Neuronal stem cell (in vitro differentiated cells): ENCODE data around the gene MEGF6.

ENCODE experiments used
- DNase-seq: peaks from one replicate; pipeline ENCODE4 v3.0.0-alpha.2; 2013; ENCODE audit warnings: low spot score
- H2AFZ ChIP-seq: one replicate; pipeline ENCODE4 v1.6.1; 2013; ENCODE audit warnings: mild to moderate bottlenecking, low read length, inconsistent platforms
- H2AK5ac ChIP-seq: 2 replicates; pipeline ENCODE4 v1.6.1; 2013; ENCODE audit warnings: low read depth, mild to moderate bottlenecking, inconsistent platforms, low read length, moderate library complexity, mixed read lengths
- H2BK120ac ChIP-seq: 2 replicates; pipeline ENCODE4 v1.6.1; 2013; ENCODE audit warnings: low read depth, mild to moderate bottlenecking, inconsistent platforms, low read length, moderate library complexity, mixed read lengths
- H2BK12ac ChIP-seq: one replicate; pipeline ENCODE4 v1.6.1; 2013; ENCODE audit warnings: low read length, inconsistent platforms
- H2BK15ac ChIP-seq: 2 replicates; pipeline ENCODE4 v1.6.1; 2013; ENCODE audit warnings: mild to moderate bottlenecking, low read length, inconsistent platforms, mixed read lengths
- H2BK5ac ChIP-seq: one replicate; pipeline ENCODE4 v1.6.1; 2013; ENCODE audit warnings: inconsistent platforms, mild to moderate bottlenecking, low read length, moderate library complexity
- H3K14ac ChIP-seq: one replicate; pipeline ENCODE4 v1.6.1; 2013; ENCODE audit warnings: low read length, inconsistent platforms
- H3K18ac ChIP-seq: 2 replicates; pipeline ENCODE4 v1.6.1; 2013; ENCODE audit warnings: low read length, inconsistent platforms
- H3K23ac ChIP-seq: 2 replicates; pipeline ENCODE4 v1.6.1; 2013; ENCODE audit warnings: low read depth, mild to moderate bottlenecking, mixed read lengths, low read length, inconsistent platforms; ENCODE audit not compliant: poor library complexity
- H3K27ac ChIP-seq: replicated peaks from 3 replicates; pipeline ENCODE4 v1.5.1; 2013; ENCODE audit warnings: low read length, inconsistent platforms
- H3K27me3 ChIP-seq, 3 experiments: 2 replicates each; pipeline ENCODE4 v1.6.1; 2013; ENCODE audit warnings: low read length in 3 of 3, mild to moderate bottlenecking in 2 of 3, inconsistent platforms in 1 of 3, low read depth in 1 of 3, mixed read lengths in 1 of 3, moderate library complexity in 1 of 3; ENCODE audit not compliant: control insufficient read depth in 3 of 3, insufficient read depth in 3 of 3
- H3K36me3 ChIP-seq, 2 donors: replicated peaks in 1 of 2; 2 replicates each; pipeline ENCODE4 v1.6.1; 2013; ENCODE audit warnings: low read length in 2 of 2; ENCODE audit not compliant: control insufficient read depth in 2 of 2, insufficient read depth in 2 of 2
- H3K4ac ChIP-seq: 2 replicates; pipeline ENCODE4 v1.6.1; 2013; ENCODE audit warnings: inconsistent platforms, mild to moderate bottlenecking, low read length, moderate library complexity
- H3K4me1 ChIP-seq, 2 donors: 1 replicate in 1 of 2; 2 replicates in 1 of 2; pipeline ENCODE4 v1.6.1; 2013; ENCODE audit warnings: low read length in 2 of 2, low read depth in 1 of 2; ENCODE audit not compliant: control insufficient read depth in 2 of 2, insufficient read depth in 1 of 2
- H3K4me2 ChIP-seq: one replicate; pipeline ENCODE4 v1.6.1; 2013; ENCODE audit warnings: mild to moderate bottlenecking, low read length, inconsistent platforms; ENCODE audit not compliant: insufficient read depth, poor library complexity, severe bottlenecking
- H3K4me3 ChIP-seq, 2 donors: 2 replicates each; pipeline ENCODE4 v1.5.1; 2013; ENCODE audit warnings: low read length in 2 of 2, mild to moderate bottlenecking in 2 of 2, inconsistent platforms in 1 of 2, moderate library complexity in 1 of 2
- H3K79me1 ChIP-seq: one replicate; pipeline ENCODE4 v1.6.1; 2013; ENCODE audit warnings: low read depth, mild to moderate bottlenecking, inconsistent platforms, low read length, moderate library complexity
- H3K9ac ChIP-seq: one replicate; pipeline ENCODE4 v1.6.1; 2013; ENCODE audit warnings: mild to moderate bottlenecking, low read depth, low read length, inconsistent platforms; ENCODE audit not compliant: poor library complexity
- H3K9me3 ChIP-seq, 2 donors: replicated peaks in 1 of 2; 2 replicates each; pipeline versions ENCODE3 to v1.6.1; 2013; ENCODE audit warnings: low read length in 2 of 2, mild to moderate bottlenecking in 2 of 2, inconsistent platforms in 1 of 2, low read depth in 1 of 2, mixed read lengths in 1 of 2, moderate library complexity in 1 of 2; ENCODE audit not compliant: control insufficient read depth in 2 of 2, insufficient read depth in 1 of 2
- H4K8ac ChIP-seq: one replicate; pipeline ENCODE4 v1.6.1; 2013; ENCODE audit warnings: low read depth, mild to moderate bottlenecking, inconsistent platforms, low read length, moderate library complexity
- H4K91ac ChIP-seq: one replicate; pipeline ENCODE4 v1.6.1; 2013; ENCODE audit warnings: low read length, low read depth, mild to moderate bottlenecking, inconsistent platforms; ENCODE audit not compliant: poor library complexity
- WGBS, 2 donors: extraction: QIAGEN DNeasy Blood & Tissue Kit; methylation state at CpG; one replicate each; pipeline ENCODE4 v1.1.7; 2013; ENCODE audit warnings: missing lambda C conversion rate in 2 of 2, mixed read lengths in 1 of 2; ENCODE audit not compliant: insufficient read length in 2 of 2, insufficient replicate concordance in 1 of 2; ENCODE audit errors: extremely low coverage in 2 of 2; 5-methylcytosine and 5-hydroxymethylcytosine counted together

MEGF6 gene

DNA sequence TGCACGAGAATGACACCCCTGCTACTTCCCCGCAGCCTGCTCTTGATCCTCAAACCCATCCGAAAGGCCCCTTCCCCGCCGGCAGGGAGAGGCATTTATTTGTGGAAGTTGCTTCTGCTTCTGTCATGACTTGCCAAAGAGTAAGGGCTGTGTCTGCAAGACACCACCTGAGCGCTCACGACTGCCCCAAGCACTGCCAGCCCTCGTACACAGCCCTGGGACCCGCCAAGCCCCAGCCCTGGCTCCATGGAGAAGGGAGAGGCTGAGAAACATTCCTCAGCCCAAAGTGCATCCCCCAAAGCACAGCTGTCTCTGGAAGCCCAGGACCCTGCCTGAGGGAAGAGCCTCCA is 7.2 kb upstream of the MEGF6 start:
- Histone ChIP-seq H2BK5ac (peak overlapping the region; percentile 84), H4K8ac (no peak overlapping the region), H2AK5ac (peak overlapping the region; percentile 95), H4K91ac (no peak overlapping the region), H3K9me3 (peaks cover 0 to 2% of the 10 kb centered on the region in 2 donors), H3K23ac (peak overlapping the region; percentile 18), H3K4me1 (peaks cover 14 to 25% of the 10 kb centered on the region in 2 donors), H3K4me2 (no peak overlapping the region), H2BK15ac (peak overlapping the region; percentile 37), H2BK12ac (peak overlapping the region; percentile 2), H3K4me3 (no peak overlapping the region), H3K18ac (peak overlapping the region; percentile 25), H3K36me3 (peaks cover 0 to 1% of the 10 kb centered on the region in 2 donors), H3K4ac (no peak overlapping the region), H3K27me3 (peaks cover 0 to 37% (median 0%) of the 10 kb centered on the region in 3 experiments), H3K14ac (no peak overlapping the region), H3K27ac (no peak overlapping the region), H2BK120ac (no peak overlapping the region), H3K9ac (peak overlapping the region; percentile 55), H3K79me1 (no peaks in the 10 kb centered on the region), H2AFZ (no peak overlapping the region)
- DNase-seq = no peak
- no CpG with 5 or more reads among the region's 9 CpGs for WGBS, 2 donors

DNA sequence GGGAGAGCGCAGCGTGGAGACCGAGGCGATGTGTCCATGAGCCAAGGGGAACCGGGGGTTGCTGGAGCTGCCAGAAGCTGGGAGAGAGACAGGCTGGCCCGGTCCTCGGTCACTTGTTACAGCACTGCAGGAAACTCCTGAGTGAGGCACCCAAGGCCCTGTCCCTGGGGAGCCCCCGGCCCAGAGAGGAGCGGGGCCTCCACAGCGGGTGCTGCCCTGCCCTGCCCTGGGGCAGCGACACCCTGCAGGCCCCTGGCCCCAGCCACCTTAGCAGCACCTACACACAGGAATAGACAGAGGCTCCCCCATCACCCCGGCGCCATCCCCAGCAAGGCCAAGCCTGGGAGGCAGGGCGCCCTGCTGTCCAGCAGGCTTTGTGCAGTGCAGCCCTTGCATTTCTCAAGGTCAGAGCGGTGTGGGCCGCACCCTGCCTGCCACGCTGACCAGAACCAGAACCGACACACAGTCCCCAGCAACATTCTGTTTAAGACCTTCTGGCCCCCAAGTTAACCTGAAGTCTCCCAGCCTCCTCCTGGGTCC is 6.6 kb upstream of the MEGF6 start:
- H3K18ac ChIP-seq = peak overlapping the region; percentile 61
- H2BK15ac ChIP-seq = peak overlapping the region; percentile 37
- no peak overlapping the region for H3K4me3 ChIP-seq
- no peak overlapping the region for H3K27ac ChIP-seq
- DNase-seq = no peak
- H3K36me3 ChIP-seq = peaks cover 0 to 1% of the 10 kb centered on the region in 2 donors
- H2BK120ac ChIP-seq = no peak overlapping the region
- H3K23ac ChIP-seq = peak overlapping the region; percentile 12
- H4K91ac ChIP-seq = peak overlapping the region; percentile 16
- H2BK5ac ChIP-seq = peak overlapping the region; percentile 84
- no peak overlapping the region for H4K8ac ChIP-seq
- H2AK5ac ChIP-seq = peak overlapping the region; percentile 95
- no peaks in the 10 kb centered on the region for H3K79me1 ChIP-seq
- peak overlapping the region; percentile 43 for H3K4ac ChIP-seq
- no CpG with 5 or more reads among the region's 18 CpGs for WGBS, 2 donors
- no peak overlapping the region for H3K4me2 ChIP-seq
- peaks cover 0 to 43% (median 0%) of the 10 kb centered on the region in 3 experiments for H3K27me3 ChIP-seq
- H3K9ac ChIP-seq = no peak overlapping the region
- H3K14ac ChIP-seq = peak overlapping the region; percentile 72
- H2AFZ ChIP-seq = no peak overlapping the region
- peaks cover 19 to 32% of the 10 kb centered on the region in 2 donors for H3K4me1 ChIP-seq
- peak overlapping the region; percentile 42 for H2BK12ac ChIP-seq
- H3K9me3 ChIP-seq = peaks cover 0 to 2% of the 10 kb centered on the region in 2 donors

DNA sequence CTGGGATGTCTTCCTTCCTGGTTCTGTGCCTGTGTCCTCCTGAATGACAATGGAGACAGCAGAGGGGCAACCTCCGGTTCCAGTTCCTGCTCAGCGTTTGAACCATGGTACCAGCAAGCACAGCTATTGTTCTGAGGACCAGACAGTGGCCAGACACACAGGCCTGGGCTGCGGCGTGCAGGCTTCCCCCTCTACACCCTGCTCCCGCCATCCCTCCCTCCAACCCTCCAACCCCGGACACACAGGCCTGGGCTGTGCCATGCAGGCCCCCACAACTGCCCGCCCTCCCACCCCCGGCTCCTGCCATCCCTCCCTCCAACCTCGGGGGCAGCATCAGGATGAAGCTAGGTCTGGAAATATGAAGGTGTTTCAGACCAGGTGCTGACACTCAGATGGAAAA is 5.6 kb upstream of the MEGF6 start:
- Histone ChIP-seq H3K4me3 (no peak overlapping the region), H3K27ac (no peak overlapping the region), H3K4me1 (peaks cover 25 to 39% of the 10 kb centered on the region in 2 donors), H2BK120ac (no peak overlapping the region), H2BK15ac (no peak overlapping the region), H2AK5ac (no peak overlapping the region), H3K23ac (no peak overlapping the region), H3K9ac (no peak overlapping the region), H3K14ac (no peak overlapping the region), H4K91ac (no peak overlapping the region), H3K9me3 (no peaks in the 10 kb centered on the region), H2BK5ac (no peak overlapping the region), H3K18ac (no peak overlapping the region), H3K4me2 (no peak overlapping the region), H3K4ac (no peak overlapping the region), H3K36me3 (no peaks in the 10 kb centered on the region), H3K27me3 (peaks cover 0 to 53% (median 10%) of the 10 kb centered on the region in 3 experiments), H2BK12ac (no peak overlapping the region), H3K79me1 (no peaks in the 10 kb centered on the region), H2AFZ (no peak overlapping the region), H4K8ac (no peak overlapping the region)
- no CpG with 5 or more reads among the region's 9 CpGs for WGBS, 2 donors
- no peak for DNase-seq

DNA sequence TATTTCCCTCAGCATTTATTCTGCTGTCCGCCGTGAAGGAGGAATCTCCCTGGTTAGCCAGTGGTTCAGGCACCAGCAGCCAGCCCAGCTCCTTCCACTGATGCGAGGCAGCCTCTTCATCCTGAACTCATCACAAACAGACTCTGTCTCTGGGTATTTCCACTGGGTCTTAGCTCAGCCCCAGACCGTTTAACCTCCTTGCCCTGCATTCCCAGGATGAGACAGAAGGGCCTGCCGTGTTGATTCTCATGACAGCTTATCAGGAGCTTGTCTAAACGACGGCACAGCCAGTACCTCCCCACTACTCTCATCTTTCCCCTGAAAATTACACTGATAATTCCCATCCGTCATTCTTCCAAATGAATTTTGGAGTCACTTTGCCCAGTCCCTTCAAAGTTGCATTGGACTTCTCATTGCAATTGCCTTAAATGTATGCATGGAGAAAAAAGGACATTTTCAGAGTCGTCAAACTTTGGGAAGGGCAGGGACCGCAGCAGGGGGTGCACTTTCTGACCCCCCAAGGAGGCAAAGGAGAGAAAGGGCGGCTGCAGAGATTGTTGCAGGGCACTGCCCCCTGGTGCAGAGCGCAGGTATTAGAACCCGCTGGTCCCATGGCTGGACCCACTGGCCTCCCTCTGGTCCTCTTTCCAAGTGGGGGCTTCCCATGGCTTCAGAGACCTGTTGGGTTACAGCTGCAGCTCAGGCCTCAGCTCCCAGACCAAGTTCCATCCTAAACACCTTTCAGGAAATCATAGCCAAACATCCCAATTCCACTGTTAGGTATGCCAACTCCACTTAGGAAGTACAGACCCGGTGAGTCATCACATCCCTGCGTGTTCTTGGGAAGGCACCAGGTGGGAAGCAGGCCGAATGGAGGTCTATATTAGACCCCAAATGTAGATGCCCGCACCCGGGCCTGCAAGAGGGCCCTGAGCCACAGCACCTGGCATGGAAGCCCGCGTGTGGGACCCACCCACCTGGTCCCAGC is 3.7 kb upstream of the MEGF6 start:
- H3K4me2 ChIP-seq = no peak overlapping the region
- H3K18ac ChIP-seq = no peak overlapping the region
- no peak overlapping the region for H3K27ac ChIP-seq
- H3K23ac ChIP-seq = no peak overlapping the region
- no peak overlapping the region for H3K14ac ChIP-seq
- H3K27me3 ChIP-seq = peaks cover 0 to 53% (median 12%) of the 10 kb centered on the region in 3 experiments
- no peak overlapping the region for H4K91ac ChIP-seq
- peaks cover 2% of the 10 kb centered on the region for H3K79me1 ChIP-seq
- no peak overlapping the region for H2BK5ac ChIP-seq
- H2BK120ac ChIP-seq = no peak overlapping the region
- no peak overlapping the region for H3K4ac ChIP-seq
- no peak overlapping the region for H4K8ac ChIP-seq
- no peak overlapping the region for H2AK5ac ChIP-seq
- DNase-seq = no peak
- peaks cover 30 to 40% of the 10 kb centered on the region in 2 donors for H3K4me1 ChIP-seq
- H2BK15ac ChIP-seq = no peak overlapping the region
- H3K9me3 ChIP-seq = no peaks in the 10 kb centered on the region
- no peak overlapping the region for H3K4me3 ChIP-seq
- no peak overlapping the region for H3K9ac ChIP-seq
- no CpG with 5 or more reads among the region's 20 CpGs for WGBS, 2 donors
- H2BK12ac ChIP-seq = no peak overlapping the region
- H3K36me3 ChIP-seq = no peaks in the 10 kb centered on the region
- H2AFZ ChIP-seq = no peak overlapping the region
